PC-9 (cell line): ENCODE data around the gene FAM149A. TPM values are rescaled to one million over a fixed set of nuclear protein-coding genes. Genes with fewer than 3 reads are reported as not detected.
A peak's percentile ranks its signal among the peaks of the same experiment; 100 is the strongest.

Experiments
- BruUV-seq: library from RNA; stranded (reverse); fragments of 400-500 nt; replicated peaks from 2 replicates; lab custom pipeline; 2021; lab: Mats Ljungman, UMichigan
- CTCF ChIA-PET: fragments of 300-600 bp; sonication (Branson Sonifier 250); formaldehyde crosslinking; loops from one replicate; lab custom pipeline; 2022; ENCODE audit warnings: antibody characterized with exemption; lab: Charles Lee
- POLR2A ChIA-PET: fragments of 300-600 bp; sonication (Branson Sonifier 250); formaldehyde crosslinking; loops from one replicate; lab custom pipeline; 2022; ENCODE audit warnings: antibody characterized with exemption; ENCODE audit not compliant: unreplicated experiment; lab: Charles Lee
- DNase-seq, 2 experiments: peaks; one replicate each; pipeline versions ENCODE4 v3.0.0 to v3.0.0-alpha.2; 2015 to 2022; ENCODE audit warnings: mixed read lengths in 1 of 2
- H2AFZ ChIP-seq: fragments of 200-600 bp; sonication (generic); 2 replicates; pipeline ENCODE4 v1.8.1; 2017; ENCODE audit warnings: antibody characterized with exemption
- H3F3A ChIP-seq: fragments of 200-600 bp; sonication (generic); 2 replicates; pipeline ENCODE4 v1.8.1; 2017; ENCODE audit warnings: antibody characterized with exemption, mild to moderate bottlenecking, low read depth; ENCODE audit not compliant: insufficient read depth
- H3K27ac ChIP-seq: fragments of 200-600 bp; sonication (generic); 2 replicates; pipeline ENCODE4 v1.6.1; 2016; ENCODE audit warnings: mixed run types
- H3K27me3 ChIP-seq: fragments of 200-600 bp; sonication (generic); 2 replicates; pipeline ENCODE4 v1.6.1; 2016; ENCODE audit warnings: low read depth, mixed run types; ENCODE audit not compliant: insufficient read depth
- H3K36me3 ChIP-seq: fragments of 200-600 bp; sonication (generic); 2 replicates; pipeline ENCODE4 v1.6.1; 2016; ENCODE audit warnings: low read depth, mixed run types
- H3K4me1 ChIP-seq: fragments of 200-600 bp; sonication (generic); replicated peaks from 2 replicates; pipeline ENCODE4 v1.6.1; 2016; ENCODE audit warnings: mixed run types; ENCODE audit not compliant: insufficient read depth
- H3K4me2 ChIP-seq: fragments of 200-600 bp; sonication (generic); 2 replicates; pipeline ENCODE4 v1.6.1; 2017; ENCODE audit warnings: mixed run types
- H3K4me3 ChIP-seq: fragments of 200-600 bp; sonication (generic); 2 replicates; pipeline ENCODE4 v1.6.1; 2016; ENCODE audit warnings: mixed run types
- H3K79me2 ChIP-seq: fragments of 200-600 bp; sonication (generic); 2 replicates; pipeline ENCODE4 v1.6.1; 2017; ENCODE audit warnings: low read depth, mixed run types
- H3K9me2 ChIP-seq: fragments of 200-600 bp; sonication (generic); 2 replicates; pipeline ENCODE4 v1.8.1; 2017; ENCODE audit warnings: mild to moderate bottlenecking; ENCODE audit not compliant: insufficient read depth
- H3K9me3 ChIP-seq: fragments of 200-600 bp; sonication (generic); 2 replicates; pipeline ENCODE4 v1.8.1; 2016; ENCODE audit warnings: low read depth; ENCODE audit not compliant: insufficient read depth
- H4K20me1 ChIP-seq: fragments of 200-600 bp; sonication (generic); 2 replicates; pipeline ENCODE4 v1.8.1; 2017; ENCODE audit not compliant: insufficient read depth
- CTCF ChIP-seq: fragments of 200-600 bp; sonication (generic); conservative IDR thresholded peaks from 2 replicates; pipeline ENCODE4 v1.6.1; 2017; ENCODE audit warnings: mixed run types, antibody characterized with exemption, mild to moderate bottlenecking, moderate library complexity
- EZH2 ChIP-seq: fragments of 200-600 bp; sonication (generic); IDR thresholded peaks from 2 replicates; pipeline ENCODE4 v1.8.0; 2017; ENCODE audit warnings: antibody characterized with exemption, low read depth
- intact Hi-C: fragments of 100-400 bp; cut with micrococcal nuclease; formaldehyde crosslinking; loops from one replicate; pipeline ENCODE4 v1.10.0; 2022; ENCODE audit not compliant: unreplicated experiment
- total RNA-seq: library from RNA; stranded (reverse); gene quantifications from 2 replicates; pipeline ENCODE4 v1.2.3, GENCODE V29; 2021

Gene FAM149A
- total RNA-seq, 1 experiment from 2014 or later, result 0.26 TPM

GRCh38 chr4:186192066-186192612 is 87.6 kb downstream of the FAM149A start:
- ChIA-PET POLR2A (no interaction called here), CTCF (interaction anchor here (0.6 kb wide), 1 partner anchor 39 kb away, joined by 3 read pairs; no protein-coding TSS in a partner anchor)
- H3K9me2 ChIP-seq, result no peaks in the 10 kb centered on the region

GRCh38 chr4:186193851-186194250 is 89.3 kb downstream of the FAM149A start:
- ChIA-PET CTCF (no interaction called here), POLR2A (no interaction called here)
- TF ChIP-seq CTCF (no peak), EZH2 (no peak)
- DNase-seq, result no peak
- Histone ChIP-seq H3K9me2 (no peaks in the 10 kb centered on the region), H3K9me3 (no peaks in the 10 kb centered on the region), H3K79me2 (no peaks in the 10 kb centered on the region), H3K36me3 (no peaks in the 10 kb centered on the region), H3K4me2 (no peak overlapping the region), H3K4me3 (no peak overlapping the region), H3K27ac (no peak overlapping the region), H3F3A (no peaks in the 10 kb centered on the region), H3K4me1 (peaks cover 8% of the 10 kb centered on the region), H3K27me3 (no peaks in the 10 kb centered on the region), H2AFZ (no peak overlapping the region), H4K20me1 (no peaks in the 10 kb centered on the region)
- no TSS peak for BruUV-seq
- intact Hi-C loops, result no loop called here

More at GRCh38 chr4:186192066-186192612, 87.6 kb downstream of the FAM149A start:
- H3K4me3 ChIP-seq, result peak overlapping the region; percentile 70
- no peaks in the 10 kb centered on the region for H4K20me1 ChIP-seq
- H2AFZ ChIP-seq, result peak overlapping the region; percentile 79
- no peaks in the 10 kb centered on the region for H3K79me2 ChIP-seq
- intact Hi-C loops, result no loop called here
- DNase-seq, result peak in 1 of 2 experiments; percentile 20
- H3F3A ChIP-seq, result no peaks in the 10 kb centered on the region
- BruUV-seq, result TSS peak; percentile 53
- no peak for TF ChIP-seq CTCF
- TF ChIP-seq EZH2, result no peak
- no peaks in the 10 kb centered on the region for H3K27me3 ChIP-seq
- peak overlapping the region; percentile 92 for H3K4me2 ChIP-seq
- H3K4me1 ChIP-seq, result peaks cover 8% of the 10 kb centered on the region
- no peaks in the 10 kb centered on the region for H3K9me3 ChIP-seq
- no peaks in the 10 kb centered on the region for H3K36me3 ChIP-seq
- no peak overlapping the region for H3K27ac ChIP-seq

- no peak for TF ChIP-seq EZH2
- no peak for TF ChIP-seq CTCF
- no peak overlapping the region for H2AFZ ChIP-seq
- H3K27me3 ChIP-seq, result no peaks in the 10 kb centered on the region
- no peak overlapping the region for H3K4me2 ChIP-seq
- no peaks in the 10 kb centered on the region for H3K36me3 ChIP-seq
- no TSS peak for BruUV-seq
- no peaks in the 10 kb centered on the region for H3K4me1 ChIP-seq
- H3K9me3 ChIP-seq, result no peaks in the 10 kb centered on the region
- intact Hi-C loops, result no loop called here
- H3K79me2 ChIP-seq, result no peaks in the 10 kb centered on the region
- H3K27ac ChIP-seq, result no peak overlapping the region
- ChIA-PET CTCF (interaction anchor here (0.5 kb wide), 1 partner anchor 653 kb away, joined by 3 read pairs; no protein-coding TSS in a partner anchor), POLR2A (no interaction called here)
- H4K20me1 ChIP-seq, result no peaks in the 10 kb centered on the region
- no peak overlapping the region for H3K4me3 ChIP-seq
- H3F3A ChIP-seq, result no peaks in the 10 kb centered on the region
- H3K9me2 ChIP-seq, result no peaks in the 10 kb centered on the region
- no peak for DNase-seq
Observed at GRCh38 chr4:186196063-186196462, 91.6 kb downstream of the FAM149A start.
